H9 (cell line): ENCODE data around the gene IL25. TPM values are rescaled to one million over a fixed set of nuclear protein-coding genes. Genes with fewer than 3 reads are reported as not detected.

Experiments used
- DNase-seq: peaks from one replicate; pipeline ENCODE4 v3.0.0-alpha.2; 2017
- H2AFZ ChIP-seq: one replicate; pipeline ENCODE4 v1.6.1; 2013; ENCODE audit warnings: mild to moderate bottlenecking, low read length, control low read depth, moderate library complexity
- H2AK5ac ChIP-seq: 2 replicates; pipeline ENCODE4 v1.6.1; 2013; ENCODE audit warnings: low read length, control low read depth, mixed read lengths; ENCODE audit not compliant: insufficient read length
- H2BK120ac ChIP-seq: one replicate; pipeline ENCODE4 v1.6.1; 2013; ENCODE audit warnings: low read depth, mild to moderate bottlenecking, low read length, control low read depth, inconsistent platforms; ENCODE audit not compliant: poor library complexity, severe bottlenecking
- H2BK12ac ChIP-seq: 2 replicates; pipeline ENCODE4 v1.6.1; 2013; ENCODE audit warnings: low read length, control low read depth, mixed read lengths, low read depth; ENCODE audit not compliant: insufficient read length
- H2BK15ac ChIP-seq: 2 replicates; pipeline ENCODE4 v1.6.1; 2013; ENCODE audit warnings: low read depth, low read length, control low read depth
- H2BK20ac ChIP-seq: one replicate; pipeline ENCODE4 v1.6.1; 2013; ENCODE audit warnings: low read depth, mild to moderate bottlenecking, low read length, control low read depth, inconsistent platforms; ENCODE audit not compliant: poor library complexity, severe bottlenecking
- H2BK5ac ChIP-seq: 2 replicates; pipeline ENCODE4 v1.6.1; 2013; ENCODE audit warnings: low read length, control low read depth, mixed read lengths; ENCODE audit not compliant: insufficient read length
- H3K14ac ChIP-seq: 2 replicates; pipeline ENCODE4 v1.6.1; 2013; ENCODE audit warnings: low read length, control low read depth; ENCODE audit not compliant: insufficient read depth
- H3K18ac ChIP-seq: 2 replicates; pipeline ENCODE4 v1.6.1; 2013; ENCODE audit warnings: low read depth, mild to moderate bottlenecking, mixed read lengths, low read length, control low read depth; ENCODE audit not compliant: insufficient read length
- H3K23ac ChIP-seq: 2 replicates; pipeline ENCODE4 v1.6.1; 2013; ENCODE audit warnings: low read length, control low read depth, mixed read lengths, low read depth; ENCODE audit not compliant: insufficient read length
- H3K23me2 ChIP-seq: 2 replicates; pipeline ENCODE4 v1.6.1; 2013; ENCODE audit warnings: low read depth, mild to moderate bottlenecking, mixed read lengths, low read length, control low read depth; ENCODE audit not compliant: insufficient read length, poor library complexity, severe bottlenecking
- H3K27ac ChIP-seq: 2 replicates; pipeline ENCODE4 v1.5.1; 2013; ENCODE audit warnings: low read length, control low read depth, mixed read lengths, low read depth; ENCODE audit not compliant: insufficient read length
- H3K27me3 ChIP-seq: 2 replicates; pipeline ENCODE4 v1.6.1; 2013; ENCODE audit warnings: low read length, control low read depth, inconsistent platforms; ENCODE audit not compliant: insufficient read depth
- H3K4ac ChIP-seq: 2 replicates; pipeline ENCODE4 v1.6.1; 2013; ENCODE audit warnings: low read depth, mild to moderate bottlenecking, control low read depth, inconsistent platforms, low read length, moderate library complexity
- H3K4me1 ChIP-seq: 2 replicates; pipeline ENCODE4 v1.6.1; 2013; ENCODE audit warnings: low read length, control low read depth, inconsistent platforms; ENCODE audit not compliant: insufficient read depth
- H3K4me2 ChIP-seq: 2 replicates; pipeline ENCODE4 v1.6.1; 2013; ENCODE audit warnings: low read length, control low read depth, mixed read lengths; ENCODE audit not compliant: insufficient read length, insufficient read depth
- H3K56ac ChIP-seq: 2 replicates; pipeline ENCODE4 v1.6.1; 2013; ENCODE audit warnings: low read depth, mild to moderate bottlenecking, mixed read lengths, low read length, control low read depth; ENCODE audit not compliant: insufficient read length
- H3K79me1 ChIP-seq: 2 replicates; pipeline ENCODE4 v1.6.1; 2013; ENCODE audit warnings: low read depth, mild to moderate bottlenecking, moderate library complexity, low read length, control low read depth, inconsistent platforms; ENCODE audit not compliant: insufficient read depth, poor library complexity, severe bottlenecking
- H3K79me2 ChIP-seq: 2 replicates; pipeline ENCODE4 v1.6.1; 2013; ENCODE audit warnings: low read length, control low read depth, inconsistent platforms; ENCODE audit not compliant: insufficient read depth
- H3K9ac ChIP-seq: 2 replicates; pipeline ENCODE4 v1.6.1; 2013; ENCODE audit warnings: low read length, control low read depth, mixed read lengths; ENCODE audit not compliant: insufficient read length; ENCODE audit errors: extremely low read depth
- H3K9me3 ChIP-seq: one replicate; pipeline ENCODE4 v1.6.1; 2013; ENCODE audit warnings: low read depth, low read length, inconsistent platforms; ENCODE audit not compliant: control insufficient read depth
- H3T11ph ChIP-seq: one replicate; pipeline ENCODE4 v1.6.1; 2013; ENCODE audit warnings: mild to moderate bottlenecking, low read length, control low read depth, inconsistent platforms
- H4K20me1 ChIP-seq: one replicate; pipeline ENCODE4 v1.6.1; 2013; ENCODE audit not compliant: control insufficient read depth, insufficient read length, insufficient read depth
- H4K5ac ChIP-seq: 2 replicates; pipeline ENCODE4 v1.6.1; 2013; ENCODE audit warnings: low read depth, mild to moderate bottlenecking, mixed read lengths, low read length, control low read depth; ENCODE audit not compliant: insufficient read length
- H4K8ac ChIP-seq: replicated peaks from 2 replicates; pipeline ENCODE4 v1.6.1; 2013; ENCODE audit warnings: low read length, control low read depth, mixed read lengths, low read depth; ENCODE audit not compliant: insufficient read length
- H4K91ac ChIP-seq: 2 replicates; pipeline ENCODE4 v1.6.1; 2013; ENCODE audit warnings: low read depth, mild to moderate bottlenecking, moderate library complexity, mixed read lengths, low read length, control low read depth; ENCODE audit not compliant: insufficient read length
- H3K27ac Mint-ChIP-seq, 3 experiments: 2 replicates in 2 of 3; 3 replicates in 1 of 3; pipeline ENCODE4 v1.8.0; 2020 to 2021; ENCODE audit warnings: mixed read lengths in 3 of 3, mild to moderate bottlenecking in 1 of 3, moderate library complexity in 1 of 3
- H3K27me3 Mint-ChIP-seq: 2 replicates; pipeline ENCODE4 v1.8.0; 2021; ENCODE audit warnings: low read depth, mild to moderate bottlenecking, moderate library complexity, mixed read lengths
- H3K36me3 Mint-ChIP-seq, 3 experiments: 2 replicates in 2 of 3; 3 replicates in 1 of 3; pipeline ENCODE4 v1.8.0; 2020 to 2021; ENCODE audit warnings: low read depth in 3 of 3, mixed read lengths in 3 of 3; ENCODE audit not compliant: insufficient read depth in 1 of 3
- H3K4me1 Mint-ChIP-seq, 2 experiments: 2 replicates each; pipeline ENCODE4 v1.8.0; 2020; ENCODE audit warnings: mixed read lengths in 2 of 2
- H3K4me3 Mint-ChIP-seq, 2 experiments: 2 replicates in 1 of 2; 3 replicates in 1 of 2; pipeline ENCODE4 v1.8.0; 2020 to 2021; ENCODE audit warnings: mild to moderate bottlenecking in 2 of 2, mixed read lengths in 2 of 2, moderate library complexity in 1 of 2
- H3K9me3 Mint-ChIP-seq, 2 experiments: 2 replicates in 1 of 2; 3 replicates in 1 of 2; pipeline ENCODE4 v1.8.0; 2020; ENCODE audit warnings: mild to moderate bottlenecking in 2 of 2, mixed read lengths in 2 of 2, moderate library complexity in 1 of 2
- WGBS: extraction: QIAGEN DNeasy Blood & Tissue Kit; methylation state at CpG from one replicate; pipeline ENCODE4 v1.1.7; 2013; ENCODE audit warnings: missing lambda C conversion rate, low lambda C conversion rate, mixed read lengths; ENCODE audit not compliant: insufficient read length; ENCODE audit errors: extremely low coverage; 5-methylcytosine and 5-hydroxymethylcytosine counted together
- long read RNA-seq: library from polyadenylated mRNA; unstranded; transcript quantifications from one replicate; pipeline ENCODE4 v2.0.0, GENCODE V29; 2020
- total RNA-seq: library from RNA; stranded (reverse); gene quantifications from 2 replicates; pipeline ENCODE4 v1.2.1, GENCODE V29; 2021
- TF ChIP-seq, protein P1 (sequence below): fragments of 200-600 bp; sonication (generic); conservative IDR thresholded peaks from 3 replicates; pipeline ENCODE4 v1.8.0; 2021; ENCODE audit warnings: antibody characterized with exemption, mild to moderate bottlenecking

The IL25 gene
- total RNA-seq = not detected in 2 replicates
- long read RNA-seq = 0 reads

DNA sequence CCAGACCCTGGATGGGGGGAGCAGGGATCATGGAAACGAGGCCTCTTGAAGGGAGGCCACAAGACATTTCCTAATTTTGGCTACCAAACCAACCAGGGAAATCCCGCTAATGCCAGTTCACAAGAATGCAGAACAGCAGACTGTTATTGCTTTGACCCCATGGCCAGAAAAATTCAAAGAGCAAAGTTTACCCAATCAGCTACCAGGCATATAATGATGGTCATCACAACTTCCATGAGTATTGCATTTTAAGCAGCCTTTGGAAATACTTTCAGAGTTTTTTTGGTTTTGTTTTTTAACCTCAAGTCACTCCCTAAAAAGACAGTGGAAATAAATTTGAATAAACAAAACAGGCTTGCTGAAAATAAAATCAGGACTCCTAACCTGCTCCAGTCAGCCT is at the start of gene IL25:
IL25 (plus strand) TSS at position 301 of the 400 bp plus-strand sequence.
- Histone ChIP-seq H3K9me3 (no peaks in the 10 kb centered on the region), H3K4me1 (no peaks in the 10 kb centered on the region), H4K8ac (no peak within 1 kb of the TSS), H3K4me2 (no peak within 1 kb of the TSS), H3K23me2 (no peaks in the 10 kb centered on the region), H3K4ac (no peak within 1 kb of the TSS), H3K27me3 (no peaks in the 10 kb centered on the region; the same call in 1 of the 2 replicates), H3K27ac (no peak within 1 kb of the TSS), H2BK120ac (no peak within 1 kb of the TSS), H2BK12ac (no peak within 1 kb of the TSS), H4K5ac (no peak within 1 kb of the TSS), H4K91ac (no peak within 1 kb of the TSS), H3K23ac (no peak within 1 kb of the TSS), H3K79me1 (no peaks in the 10 kb centered on the region), H3K14ac (no peak within 1 kb of the TSS), H3K79me2 (no peaks in the 10 kb centered on the region), H3T11ph (no peak within 1 kb of the TSS), H4K20me1 (no peaks in the 10 kb centered on the region), H3K18ac (no peak within 1 kb of the TSS), H2BK15ac (no peak within 1 kb of the TSS), H2BK20ac (no peak within 1 kb of the TSS), H2BK5ac (no peak within 1 kb of the TSS), H3K9ac (no peak within 1 kb of the TSS), H3K56ac (no peak within 1 kb of the TSS), H2AK5ac (no peak within 1 kb of the TSS), H2AFZ (no peak within 1 kb of the TSS)
- TF ChIP-seq, protein P1, sequence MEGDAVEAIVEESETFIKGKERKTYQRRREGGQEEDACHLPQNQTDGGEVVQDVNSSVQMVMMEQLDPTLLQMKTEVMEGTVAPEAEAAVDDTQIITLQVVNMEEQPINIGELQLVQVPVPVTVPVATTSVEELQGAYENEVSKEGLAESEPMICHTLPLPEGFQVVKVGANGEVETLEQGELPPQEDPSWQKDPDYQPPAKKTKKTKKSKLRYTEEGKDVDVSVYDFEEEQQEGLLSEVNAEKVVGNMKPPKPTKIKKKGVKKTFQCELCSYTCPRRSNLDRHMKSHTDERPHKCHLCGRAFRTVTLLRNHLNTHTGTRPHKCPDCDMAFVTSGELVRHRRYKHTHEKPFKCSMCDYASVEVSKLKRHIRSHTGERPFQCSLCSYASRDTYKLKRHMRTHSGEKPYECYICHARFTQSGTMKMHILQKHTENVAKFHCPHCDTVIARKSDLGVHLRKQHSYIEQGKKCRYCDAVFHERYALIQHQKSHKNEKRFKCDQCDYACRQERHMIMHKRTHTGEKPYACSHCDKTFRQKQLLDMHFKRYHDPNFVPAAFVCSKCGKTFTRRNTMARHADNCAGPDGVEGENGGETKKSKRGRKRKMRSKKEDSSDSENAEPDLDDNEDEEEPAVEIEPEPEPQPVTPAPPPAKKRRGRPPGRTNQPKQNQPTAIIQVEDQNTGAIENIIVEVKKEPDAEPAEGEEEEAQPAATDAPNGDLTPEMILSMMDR = no peak
- Mint-ChIP-seq H3K27me3 (peaks cover 75% of the 10 kb centered on the region), H3K4me3 (no peak within 1 kb of the TSS), H3K36me3 (no peaks in the 10 kb centered on the region), H3K4me1 (peaks cover 7 to 16% of the 10 kb centered on the region in 2 experiments; a peak in 3 of 4 replicates), H3K9me3 (no peaks in the 10 kb centered on the region), H3K27ac (no peak within 1 kb of the TSS)
- DNase-seq = no peak
- no CpG with 5 or more reads among the region's 2 CpGs for WGBS
